Measurements from ENCODE around the gene RPL10A. TPM values are rescaled to one million over a fixed set of nuclear protein-coding genes. Genes with fewer than 3 reads are reported as not detected.
A peak's percentile ranks its signal among the peaks of the same experiment; 100 is the strongest.

The RPL10A gene
- total RNA-seq, 2 experiments from 2014 or later, result 1,581 to 2,643 TPM

- intact Hi-C loops (cut with micrococcal nuclease; ENCODE audit: unreplicated experiment), result no loop called here
- DNase-seq (ENCODE audit: low spot score), result no peak
- Histone ChIP-seq H4K20me1 (ENCODE audit: insufficient read depth, low read length) (peaks cover 25% of the 10 kb centered on the region), H3K27ac (ENCODE audit: low read depth, low read length, poor library complexity, severe bottlenecking) (peak overlapping the region; percentile 8), H3K36me3 (ENCODE audit: insufficient read depth, low read length) (peaks cover 61% of the 10 kb centered on the region), H3K4me2 (ENCODE audit: low read length) (no peak overlapping the region), H3K79me2 (ENCODE audit: insufficient read depth, low read depth, low read length) (peaks cover 31% of the 10 kb centered on the region), H3K9me3 (ENCODE audit: low read length) (no peaks in the 10 kb centered on the region), H3K4me1 (ENCODE audit: insufficient read depth, low read length, poor library complexity, severe bottlenecking) (peaks cover 30% of the 10 kb centered on the region), H2AFZ (ENCODE audit: low read length) (no peak overlapping the region), H3K9me2 (ENCODE audit: insufficient read depth, low read length) (no peaks in the 10 kb centered on the region), H3K4me3 (ENCODE audit: low read depth, low read length, poor library complexity, severe bottlenecking) (no peak overlapping the region)
- no TSS peak for BruUV-seq (replicated peaks)
- ChIA-PET CTCF (ENCODE audit: unreplicated experiment) (no interaction called here), POLR2A (interaction anchor here (0.6 to 2.9 kb wide), 6 partner anchors 8 to 1586 kb away, joined by 3 to 21 read pairs (median 4); no protein-coding TSS in a partner anchor)
- TF ChIP-seq CTCF (conservative IDR thresholded peaks at IDR 0.05; ENCODE audit: low read length), result no peak
- no peak for TF ChIP-seq EZH2phosphoT487 (IDR thresholded peaks at IDR 0.05; ENCODE audit: borderline replicate concordance, low read depth, low read length)
Observed at GRCh38 chr6:35473075-35473849, 5.1 kb downstream of the RPL10A start.

- CTCF ChIA-PET (ENCODE audit: unreplicated experiment), result no interaction called here
- intact Hi-C loops (cut with micrococcal nuclease; ENCODE audit: unreplicated experiment), result no loop called here
- DNase-seq (ENCODE audit: low spot score), result no peak
- peaks cover 56% of the 10 kb centered on the region for H3K36me3 ChIP-seq (ENCODE audit: insufficient read depth, low read length)
- no peak overlapping the region for H3K4me2 ChIP-seq (ENCODE audit: low read length)
- H3K9me2 ChIP-seq (ENCODE audit: insufficient read depth, low read length), result no peaks in the 10 kb centered on the region
- no peak overlapping the region for H2AFZ ChIP-seq (ENCODE audit: low read length)
- H3K27ac ChIP-seq (ENCODE audit: low read depth, low read length, poor library complexity, severe bottlenecking), result peak overlapping the region; percentile 8
- peaks cover 25% of the 10 kb centered on the region for H4K20me1 ChIP-seq (ENCODE audit: insufficient read depth, low read length)
- TF ChIP-seq CTCF (conservative IDR thresholded peaks at IDR 0.05; ENCODE audit: low read length) (no peak), EZH2phosphoT487 (IDR thresholded peaks at IDR 0.05; ENCODE audit: borderline replicate concordance, low read depth, low read length) (no peak)
- H3K79me2 ChIP-seq (ENCODE audit: insufficient read depth, low read depth, low read length), result peaks cover 25% of the 10 kb centered on the region
- H3K9me3 ChIP-seq (ENCODE audit: low read length), result no peaks in the 10 kb centered on the region
- POLR2A ChIA-PET, result interaction anchor here (0.6 to 0.7 kb wide), 2 partner anchors 18 to 128 kb away, joined by 3 to 4 read pairs; no protein-coding TSS in a partner anchor
- BruUV-seq (replicated peaks), result no TSS peak
- H3K4me3 ChIP-seq (ENCODE audit: low read depth, low read length, poor library complexity, severe bottlenecking), result no peak overlapping the region
- peaks cover 30% of the 10 kb centered on the region for H3K4me1 ChIP-seq (ENCODE audit: insufficient read depth, low read length, poor library complexity, severe bottlenecking)
Observed at GRCh38 chr6:35473850-35474130, 5.6 kb downstream of the RPL10A start.
